K562 (cell line): ENCODE measurements around the gene ABCB9. TPM values are rescaled to one million over a fixed set of nuclear protein-coding genes. Genes with fewer than 3 reads are reported as not detected.

Experiments
- ATAC-seq: fragments of 200-7000 bp; cut with Tn5 transposase; 3 replicates; pipeline ENCODE4 v1.9.1; 2020; ENCODE audit warnings: moderate library complexity
- BruUV-seq: library from RNA; stranded (reverse); fragments of 400-500 nt; replicated peaks from 2 replicates; lab custom pipeline; 2021; lab: Mats Ljungman, UMichigan
- CTCF ChIA-PET: fragments of 300-600 bp; formaldehyde crosslinking; extraction: SDS; loops from one replicate; lab custom pipeline; 2021; ENCODE audit warnings: low intra/inter-chr PET ratio; lab: Yijun Ruan, JAX
- POLR2A ChIA-PET: fragments of 300-600, 350-650 bp; sonication (Branson Sonifier 250); formaldehyde crosslinking; extraction: SDS; loops from one replicate; lab custom pipeline; 2021; ENCODE audit warnings: antibody characterized with exemption, inconsistent platforms; lab: Yijun Ruan, JAX
- DNase-seq, 4 experiments: peaks; one replicate each; pipeline versions ENCODE4 v3.0.0 to v3.0.0-alpha.2; 2011 to 2018; ENCODE audit warnings: low spot score in 3 of 4, mixed read lengths in 3 of 4; ENCODE audit errors: extremely low read depth in 1 of 4
- FAIRE-seq: peaks from 2 replicates; lab custom pipeline; 2011; peaks lifted over from hg19 to GRCh38; lab: Jason Lieb, UNC
- H2AFZ ChIP-seq: 2 replicates; pipeline ENCODE4 v1.6.0; 2011; ENCODE audit warnings: low read depth, low read length, control low read depth, inconsistent platforms
- H3K27ac ChIP-seq: fragments of 200-600 bp; 3 replicates; pipeline ENCODE4 v1.8.0; 2011; ENCODE audit warnings: low read depth, mild to moderate bottlenecking, control low read depth, inconsistent platforms, low read length, moderate library complexity, mixed read lengths; ENCODE audit errors: extremely low read depth
- H3K27me3 ChIP-seq, 2 experiments: fragments of 300-600 bp in 1 of 2; 2 replicates in 1 of 2; 3 replicates in 1 of 2; pipeline versions ENCODE4 v1.6.0 to v1.8.0; 2011; ENCODE audit warnings: inconsistent platforms in 2 of 2, low read length in 2 of 2, mild to moderate bottlenecking in 1 of 2, mixed read lengths in 1 of 2, moderate library complexity in 1 of 2; ENCODE audit not compliant: control insufficient read depth in 2 of 2, insufficient read depth in 2 of 2
- H3K36me3 ChIP-seq: fragments of 300-600 bp; 3 replicates; pipeline ENCODE4 v1.8.0; 2011; ENCODE audit warnings: mild to moderate bottlenecking, low read length, inconsistent platforms; ENCODE audit not compliant: control insufficient read depth, insufficient read depth
- H3K4me1 ChIP-seq, 2 experiments: fragments of 200-600 bp in 1 of 2; replicated peaks in 1 of 2; 2 replicates in 1 of 2; 3 replicates in 1 of 2; pipeline versions ENCODE4 v1.5.1 to v1.8.0; 2011; ENCODE audit warnings: inconsistent platforms in 2 of 2, low read length in 2 of 2, mild to moderate bottlenecking in 1 of 2, mixed read lengths in 1 of 2, moderate library complexity in 1 of 2; ENCODE audit not compliant: control insufficient read depth in 2 of 2, insufficient read depth in 2 of 2
- H3K4me2 ChIP-seq: 2 replicates; pipeline ENCODE4 v1.6.1; 2011; ENCODE audit warnings: low read length, control low read depth, inconsistent platforms, mixed read lengths; ENCODE audit not compliant: insufficient read depth
- H3K4me3 ChIP-seq: fragments of 200-600 bp; sonication (generic), shearing (Covaris generic); 2 replicates; pipeline ENCODE4 v1.5.1; 2016; ENCODE audit warnings: control low read depth, inconsistent platforms
- H3K79me2 ChIP-seq: fragments of 200-600 bp; 3 replicates; pipeline ENCODE4 v1.8.0; 2011; ENCODE audit warnings: low read length, inconsistent platforms; ENCODE audit not compliant: control insufficient read depth, insufficient read depth
- H3K9ac ChIP-seq, 2 experiments: 2 replicates each; pipeline versions ENCODE4 v1.6.0 to v1.6.1; 2011; ENCODE audit warnings: low read depth in 2 of 2, low read length in 2 of 2, control low read depth in 1 of 2, inconsistent platforms in 1 of 2, mild to moderate bottlenecking in 1 of 2, mixed read lengths in 1 of 2; ENCODE audit not compliant: insufficient read depth in 1 of 2
- H3K9me1 ChIP-seq: one replicate; pipeline ENCODE4 v1.6.0; 2011; ENCODE audit warnings: inconsistent platforms, mild to moderate bottlenecking, low read length, moderate library complexity; ENCODE audit not compliant: control insufficient read depth, insufficient read depth
- H3K9me3 ChIP-seq: replicated peaks from 2 replicates; pipeline ENCODE4 v1.5.1; 2011; ENCODE audit warnings: low read depth, low read length, inconsistent platforms; ENCODE audit not compliant: control insufficient read depth, insufficient read depth
- H4K20me1 ChIP-seq: replicated peaks from 2 replicates; pipeline ENCODE4 v1.6.1; 2011; ENCODE audit warnings: low read length, inconsistent platforms, mixed read lengths; ENCODE audit not compliant: control insufficient read depth, insufficient read depth
- ARNT ChIP-seq, 2 experiments: fragments of 450-650 bp; IDR thresholded peaks; 2 replicates each; pipeline ENCODE4 v1.6.1; 2016; ENCODE audit warnings: mild to moderate bottlenecking in 1 of 2
- CEBPG ChIP-seq, 3 experiments: fragments of 200-800 bp in 1 of 3; sonication (Bioruptor generic) in 1 of 3; sonication (generic) in 1 of 3; formaldehyde crosslinking in 1 of 3; IDR thresholded peaks in 2 of 3; conservative IDR thresholded peaks in 1 of 3; 2 replicates each; pipeline versions ENCODE4 v1.6.1 to v1.8.0; 2016 to 2022; ENCODE audit warnings: missing compliant biosample characterization in 2 of 3, missing genetic modification characterization in 2 of 3, mild to moderate bottlenecking in 1 of 3, missing genetic modification reagents in 1 of 3
- PRMT5 ChIP-seq: sonication (generic); formaldehyde crosslinking; IDR thresholded peaks from 2 replicates; pipeline ENCODE4 v1.5.0; 2020; ENCODE audit warnings: missing genetic modification reagents
- SLC30A9 ChIP-seq: fragments of 250-450 bp; sonication (Bioruptor Pico); IDR thresholded peaks from 2 replicates; pipeline ENCODE4 v1.8.0; 2022; ENCODE audit warnings: mild to moderate bottlenecking, moderate library complexity
- TCF3 ChIP-seq: sonication (generic); formaldehyde crosslinking; IDR thresholded peaks from 2 replicates; pipeline ENCODE4 v1.4.0; 2020; ENCODE audit warnings: mild to moderate bottlenecking, missing genetic modification reagents
- TCF7 ChIP-seq: sonication (generic); IDR thresholded peaks from 2 replicates; pipeline ENCODE4 v1.6.1; 2016; ENCODE audit warnings: antibody characterized with exemption, borderline replicate concordance
- ZSCAN29 ChIP-seq: fragments of 450-650 bp; IDR thresholded peaks from 2 replicates; pipeline ENCODE4 v1.6.1; 2017
- WGBS: fragments of 100-300 bp; shearing (Covaris generic); methylation state at CpG from one replicate; pipeline ENCODE4 v1.1.6; 2016; ENCODE audit warnings: low coverage, mixed read lengths; ENCODE audit not compliant: insufficient coverage; ENCODE audit errors: missing lambda C conversion rate; 5-methylcytosine and 5-hydroxymethylcytosine counted together
- in situ Hi-C: fragments of 300-500 bp; cut with MboI; formaldehyde crosslinking; loops from 4 replicates; pipeline ENCODE4 v1.15.0; 2018; ENCODE audit warnings: inconsistent platforms, mixed read lengths
- intact Hi-C: fragments of 100-400 bp; cut with micrococcal nuclease; formaldehyde crosslinking; loops from 2 replicates; pipeline ENCODE4 v1.14.2; 2022
- polyA plus RNA-seq, 8 experiments: library from polyadenylated mRNA; depleted of rRNA in 4 of 8; stranded (reverse) in 5 of 8; unstranded in 3 of 8; fragments of >200 nt; fragmentation: Nextera tagmentation in 2 of 8; fragmentation: Illumina TruSeq in 1 of 8; extraction: Ambion mirVana in 2 of 8; extraction: Trizol in 1 of 8; gene quantifications; 2 replicates each; pipeline versions ENCODE4 v1.2.1 to v1.2.3, GENCODE V29; 2011 to 2014; ENCODE audit warnings: inconsistent platforms in 1 of 8, missing spikeins in 1 of 8
- total RNA-seq, 7 experiments: library from RNA; depleted of rRNA in 6 of 7; stranded (reverse); fragments of >200 nt in 6 of 7; fragmentation: Illumina TruSeq in 2 of 7; extraction: Trizol in 2 of 7; gene quantifications; 2 replicates each; pipeline versions ENCODE4 v1.2.1 to v1.2.3, GENCODE V29; 2011 to 2021; ENCODE audit warnings: low replicate concordance in 1 of 7
- TF ChIP-seq, protein P1 (sequence below), 2 experiments: fragments of 450-650 bp in 1 of 2; IDR thresholded peaks; 2 replicates each; pipeline ENCODE4 v1.6.1; 2011 to 2017; ENCODE audit warnings: low read depth in 2 of 2, antibody characterized with exemption in 1 of 2, borderline replicate concordance in 1 of 2, low read length in 1 of 2, mild to moderate bottlenecking in 1 of 2, mixed read lengths in 1 of 2; ENCODE audit not compliant: control insufficient read depth in 1 of 2
- TF ChIP-seq, protein P2 (sequence below), 2 experiments: fragments of 450-650 bp in 1 of 2; sonication (generic) in 1 of 2; formaldehyde crosslinking in 1 of 2; IDR thresholded peaks in 1 of 2; conservative IDR thresholded peaks in 1 of 2; 2 replicates each; pipeline versions ENCODE4 v1.6.1 to v1.8.1; 2016 to 2023; ENCODE audit warnings: mild to moderate bottlenecking in 2 of 2, moderate library complexity in 2 of 2, inconsistent platforms in 1 of 2, missing genetic modification reagents in 1 of 2

Gene ABCB9
- total and polyA plus RNA-seq, 9 of the 15 experiments (the other 6 are each of a cell fraction or from before 2014, with no cell fraction given) = 0.20 to 12.6 (median 6.2) TPM

DNA sequence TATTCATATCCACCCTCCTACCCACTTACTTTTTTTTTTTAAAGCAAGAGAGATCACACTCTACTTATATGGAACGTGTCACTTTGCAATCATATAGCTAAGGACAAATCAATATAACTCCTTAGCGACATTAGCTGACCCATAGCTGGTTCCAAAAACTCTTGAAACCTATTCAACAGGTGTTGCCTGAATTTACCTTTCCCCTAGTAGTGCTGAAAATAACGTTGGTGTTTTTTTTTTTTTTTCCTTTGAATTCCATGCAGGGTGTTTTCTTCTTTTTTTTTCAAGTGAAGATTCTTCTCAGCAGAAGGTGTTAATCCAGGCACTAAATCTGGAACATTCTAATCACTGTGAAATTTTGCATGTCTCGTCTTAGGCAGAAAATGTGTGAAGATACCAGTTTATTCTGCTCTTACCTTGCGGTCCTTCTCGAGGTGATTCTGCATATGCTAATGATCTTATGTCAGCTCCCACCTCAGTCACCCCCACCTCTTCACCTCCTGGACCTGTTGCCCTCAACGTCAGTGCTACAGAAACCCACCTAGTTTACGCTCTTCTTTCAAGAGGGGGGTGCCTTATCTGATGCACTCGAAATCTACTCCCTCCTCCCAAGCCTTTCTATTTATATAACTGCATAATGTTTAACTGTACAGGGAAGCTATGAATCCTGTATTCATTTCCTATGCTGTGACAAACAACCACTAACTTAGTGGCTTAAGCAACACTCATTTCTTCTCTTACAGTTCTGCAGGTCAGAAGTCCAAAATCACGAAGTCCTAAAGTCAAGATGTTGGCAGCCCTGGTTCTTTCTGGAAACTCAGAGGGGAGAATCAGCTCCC, 63.2 kb downstream of the ABCB9 start (continued):
- TF ChIP-seq ZSCAN29 (no peak), TCF3 (no peak), TCF7 (no peak), ARNT (IDR thresholded peaks at IDR 0.05) (no peak)
- TF ChIP-seq, protein P1, sequence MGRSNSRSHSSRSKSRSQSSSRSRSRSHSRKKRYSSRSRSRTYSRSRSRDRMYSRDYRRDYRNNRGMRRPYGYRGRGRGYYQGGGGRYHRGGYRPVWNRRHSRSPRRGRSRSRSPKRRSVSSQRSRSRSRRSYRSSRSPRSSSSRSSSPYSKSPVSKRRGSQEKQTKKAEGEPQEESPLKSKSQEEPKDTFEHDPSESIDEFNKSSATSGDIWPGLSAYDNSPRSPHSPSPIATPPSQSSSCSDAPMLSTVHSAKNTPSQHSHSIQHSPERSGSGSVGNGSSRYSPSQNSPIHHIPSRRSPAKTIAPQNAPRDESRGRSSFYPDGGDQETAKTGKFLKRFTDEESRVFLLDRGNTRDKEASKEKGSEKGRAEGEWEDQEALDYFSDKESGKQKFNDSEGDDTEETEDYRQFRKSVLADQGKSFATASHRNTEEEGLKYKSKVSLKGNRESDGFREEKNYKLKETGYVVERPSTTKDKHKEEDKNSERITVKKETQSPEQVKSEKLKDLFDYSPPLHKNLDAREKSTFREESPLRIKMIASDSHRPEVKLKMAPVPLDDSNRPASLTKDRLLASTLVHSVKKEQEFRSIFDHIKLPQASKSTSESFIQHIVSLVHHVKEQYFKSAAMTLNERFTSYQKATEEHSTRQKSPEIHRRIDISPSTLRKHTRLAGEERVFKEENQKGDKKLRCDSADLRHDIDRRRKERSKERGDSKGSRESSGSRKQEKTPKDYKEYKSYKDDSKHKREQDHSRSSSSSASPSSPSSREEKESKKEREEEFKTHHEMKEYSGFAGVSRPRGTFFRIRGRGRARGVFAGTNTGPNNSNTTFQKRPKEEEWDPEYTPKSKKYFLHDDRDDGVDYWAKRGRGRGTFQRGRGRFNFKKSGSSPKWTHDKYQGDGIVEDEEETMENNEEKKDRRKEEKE (IDR thresholded peaks at IDR 0.05; ENCODE audit: borderline replicate concordance in 1 of 2, control insufficient read depth in 1 of 2, low read depth in 2 of 2, low read length in 1 of 2) = no peak

DNA sequence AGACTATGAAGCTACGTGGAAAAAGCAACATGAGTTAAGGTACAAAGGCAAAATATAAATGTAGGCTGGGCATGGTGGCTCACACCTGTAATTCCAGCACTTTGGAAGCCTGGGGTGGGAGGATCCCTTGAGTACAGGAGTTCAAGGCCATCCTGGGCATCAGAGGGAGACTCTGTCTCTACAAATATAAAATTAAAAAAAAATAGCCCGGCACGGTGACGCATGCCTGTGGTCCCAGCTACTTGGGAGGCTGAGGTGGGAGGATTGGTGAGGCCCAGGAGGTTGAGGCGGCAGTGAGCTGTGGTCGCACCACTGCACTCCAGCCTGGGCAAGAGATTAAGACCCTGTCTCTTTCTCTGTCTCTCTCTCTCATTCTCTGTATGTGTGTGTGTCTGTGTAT, 66.4 kb downstream of the ABCB9 start:
- Histone ChIP-seq H4K20me1 (0 out of 2 replicates have a peak, but pooled peaks cover 3% of the 10 kb centered on the region), H3K9ac (peak overlapping the region in 1 of 2 experiments; percentile 65; a peak in 1 of 4 replicates), H3K27ac (no peak overlapping the region), H3K79me2 (peaks cover 10% of the 10 kb centered on the region), H3K36me3 (no peaks in the 10 kb centered on the region), H2AFZ (no peak overlapping the region), H3K9me1 (no peaks in the 10 kb centered on the region), H3K9me3 (no peaks in the 10 kb centered on the region), H3K27me3 (no peaks in the 10 kb centered on the region), H3K4me1 (peaks cover 12 to 14% of the 10 kb centered on the region in 2 experiments; a peak in 4 of 5 replicates), H3K4me2 (no peak overlapping the region), H3K4me3 (no peak overlapping the region)
- intact Hi-C loops (no loop called here), in situ Hi-C loops (no loop called here)
- no TSS peak for BruUV-seq
- CTCF ChIA-PET = no interaction called here
- DNase-seq (no peak), FAIRE-seq (no peak), ATAC-seq (no peak)
- 87% methylated on average over 6 of the region's 6 CpGs for WGBS
- POLR2A ChIA-PET = interaction anchor here (0.9 to 1.0 kb wide), 2 partner anchors 16 to 17 kb away, joined by 3 read pairs; no protein-coding TSS in a partner anchor
- TF ChIP-seq PRMT5 = no peak
- no peak for TF ChIP-seq CEBPG (CRISPR knock-in tag; IDR thresholded peaks at IDR 0.05)
- no peak for TF ChIP-seq CEBPG (tag; conservative IDR thresholded peaks at IDR 0.05 in 1 of 2, IDR thresholded peaks at IDR 0.05 in 1 of 2)
- TF ChIP-seq SLC30A9 (CRISPR knock-in tag) = no peak
- TF ChIP-seq, protein P2, sequence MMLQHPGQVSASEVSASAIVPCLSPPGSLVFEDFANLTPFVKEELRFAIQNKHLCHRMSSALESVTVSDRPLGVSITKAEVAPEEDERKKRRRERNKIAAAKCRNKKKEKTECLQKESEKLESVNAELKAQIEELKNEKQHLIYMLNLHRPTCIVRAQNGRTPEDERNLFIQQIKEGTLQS (IDR thresholded peaks at IDR 0.05) = no peak
- TF ChIP-seq, protein P2 (CRISPR knock-in tag; conservative IDR thresholded peaks at IDR 0.05) = no peak
